GM12872 (cell line): Measurements from ENCODE around the gene BEAN1.

Experiments used
- TF ChIP-seq, protein P1 (sequence below): IDR thresholded peaks from 3 replicates; pipeline ENCODE4 v1.5.1; 2011; ENCODE audit warnings: low read depth, mild to moderate bottlenecking, low read length, moderate library complexity; ENCODE audit not compliant: insufficient read depth

BEAN1 gene

DNA sequence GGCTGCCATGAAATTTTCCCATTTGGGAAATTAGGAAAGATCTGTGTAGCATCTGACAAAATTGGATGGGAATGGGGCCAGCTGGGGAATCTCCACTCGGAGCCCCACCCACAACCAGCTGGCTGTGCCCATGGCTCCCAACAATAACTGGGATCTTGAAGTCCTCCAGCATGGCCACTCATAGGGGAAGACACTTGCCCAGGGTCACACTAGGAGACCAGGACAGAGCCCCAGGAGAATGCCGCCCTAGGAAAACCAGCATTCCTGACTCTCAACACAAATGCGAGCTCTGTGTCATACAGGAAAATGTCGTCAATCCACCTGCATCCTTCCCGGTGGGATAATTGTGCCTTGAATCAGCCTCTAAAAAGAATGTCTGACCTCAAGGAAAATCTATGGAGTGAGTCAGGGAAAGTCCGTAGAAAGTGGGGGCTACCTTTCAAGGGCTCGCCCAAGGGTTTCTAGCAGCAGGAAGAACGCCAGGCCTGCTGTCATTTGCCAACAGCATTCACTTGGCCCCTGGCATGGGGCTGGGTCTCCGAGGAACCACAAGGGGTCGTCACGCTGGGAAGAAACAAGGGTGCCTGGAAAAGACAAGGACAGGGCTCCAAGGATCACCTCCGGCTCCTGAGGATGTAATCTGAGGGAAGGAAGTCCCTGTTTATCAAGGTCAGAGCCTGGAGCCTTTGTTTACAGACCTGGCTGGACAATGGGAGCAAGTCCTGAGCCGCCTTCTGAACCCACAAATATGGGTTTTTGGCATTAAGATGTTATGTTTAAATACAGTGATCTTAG, 44.7 kb upstream of the BEAN1 start:
- TF ChIP-seq, protein P1, sequence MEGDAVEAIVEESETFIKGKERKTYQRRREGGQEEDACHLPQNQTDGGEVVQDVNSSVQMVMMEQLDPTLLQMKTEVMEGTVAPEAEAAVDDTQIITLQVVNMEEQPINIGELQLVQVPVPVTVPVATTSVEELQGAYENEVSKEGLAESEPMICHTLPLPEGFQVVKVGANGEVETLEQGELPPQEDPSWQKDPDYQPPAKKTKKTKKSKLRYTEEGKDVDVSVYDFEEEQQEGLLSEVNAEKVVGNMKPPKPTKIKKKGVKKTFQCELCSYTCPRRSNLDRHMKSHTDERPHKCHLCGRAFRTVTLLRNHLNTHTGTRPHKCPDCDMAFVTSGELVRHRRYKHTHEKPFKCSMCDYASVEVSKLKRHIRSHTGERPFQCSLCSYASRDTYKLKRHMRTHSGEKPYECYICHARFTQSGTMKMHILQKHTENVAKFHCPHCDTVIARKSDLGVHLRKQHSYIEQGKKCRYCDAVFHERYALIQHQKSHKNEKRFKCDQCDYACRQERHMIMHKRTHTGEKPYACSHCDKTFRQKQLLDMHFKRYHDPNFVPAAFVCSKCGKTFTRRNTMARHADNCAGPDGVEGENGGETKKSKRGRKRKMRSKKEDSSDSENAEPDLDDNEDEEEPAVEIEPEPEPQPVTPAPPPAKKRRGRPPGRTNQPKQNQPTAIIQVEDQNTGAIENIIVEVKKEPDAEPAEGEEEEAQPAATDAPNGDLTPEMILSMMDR: no peak

DNA sequence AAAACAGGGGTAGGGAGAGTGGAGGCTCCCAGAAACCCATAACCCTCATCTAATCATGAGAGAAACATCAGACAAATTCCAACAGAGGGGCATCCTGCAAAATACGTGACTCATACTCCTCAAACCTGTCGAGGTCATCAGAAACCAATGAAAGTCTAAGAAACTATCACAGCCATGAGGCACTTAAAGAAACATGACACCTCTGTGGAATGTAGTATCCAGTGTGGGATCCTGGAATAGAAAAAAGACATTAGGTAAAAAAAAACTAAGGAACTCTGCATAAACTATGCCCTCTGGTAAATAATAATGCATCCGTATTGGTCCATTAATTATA, 44.2 kb upstream of the BEAN1 start:
- TF ChIP-seq, protein P1: no peak

DNA sequence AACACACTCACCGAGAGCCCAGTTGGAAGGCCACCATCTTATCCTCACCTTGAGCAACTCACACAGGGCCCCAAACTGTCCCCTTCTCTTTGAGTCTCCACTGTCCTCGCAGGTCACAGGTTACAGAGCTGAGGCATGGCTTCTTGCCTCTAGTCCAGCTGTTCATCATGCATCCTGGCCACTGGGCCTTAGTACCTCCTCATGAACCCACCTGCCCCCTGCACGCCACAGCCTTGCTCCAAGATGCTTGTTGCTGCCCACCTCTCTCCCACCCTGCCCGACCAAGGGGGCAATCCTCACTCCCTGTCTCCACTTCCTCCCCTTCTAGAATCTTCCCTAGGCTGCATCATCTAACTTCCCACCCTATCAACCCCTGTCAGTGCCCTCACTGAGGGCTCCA, 43.5 kb upstream of the BEAN1 start:
- TF ChIP-seq, protein P1: no peak

DNA sequence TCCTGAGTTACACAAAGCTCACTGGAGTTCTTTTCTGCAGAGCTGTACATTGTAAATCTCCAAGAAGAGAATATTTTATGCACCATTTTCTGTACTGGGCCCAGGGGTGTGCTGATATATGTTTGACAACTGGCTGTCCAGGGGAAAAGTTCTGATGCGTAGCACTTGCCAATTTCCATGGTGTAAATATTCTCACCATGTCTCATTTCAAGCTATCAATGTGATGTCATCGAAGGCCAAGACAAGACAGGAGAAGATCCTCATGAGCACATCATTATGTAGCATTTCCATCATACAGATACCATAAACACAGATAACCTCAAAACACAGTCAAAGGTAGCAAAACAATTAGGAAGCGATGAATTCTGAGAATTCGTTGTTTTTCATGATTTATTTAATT, 41.7 kb upstream of the BEAN1 start:
- TF ChIP-seq, protein P1: no peak

DNA sequence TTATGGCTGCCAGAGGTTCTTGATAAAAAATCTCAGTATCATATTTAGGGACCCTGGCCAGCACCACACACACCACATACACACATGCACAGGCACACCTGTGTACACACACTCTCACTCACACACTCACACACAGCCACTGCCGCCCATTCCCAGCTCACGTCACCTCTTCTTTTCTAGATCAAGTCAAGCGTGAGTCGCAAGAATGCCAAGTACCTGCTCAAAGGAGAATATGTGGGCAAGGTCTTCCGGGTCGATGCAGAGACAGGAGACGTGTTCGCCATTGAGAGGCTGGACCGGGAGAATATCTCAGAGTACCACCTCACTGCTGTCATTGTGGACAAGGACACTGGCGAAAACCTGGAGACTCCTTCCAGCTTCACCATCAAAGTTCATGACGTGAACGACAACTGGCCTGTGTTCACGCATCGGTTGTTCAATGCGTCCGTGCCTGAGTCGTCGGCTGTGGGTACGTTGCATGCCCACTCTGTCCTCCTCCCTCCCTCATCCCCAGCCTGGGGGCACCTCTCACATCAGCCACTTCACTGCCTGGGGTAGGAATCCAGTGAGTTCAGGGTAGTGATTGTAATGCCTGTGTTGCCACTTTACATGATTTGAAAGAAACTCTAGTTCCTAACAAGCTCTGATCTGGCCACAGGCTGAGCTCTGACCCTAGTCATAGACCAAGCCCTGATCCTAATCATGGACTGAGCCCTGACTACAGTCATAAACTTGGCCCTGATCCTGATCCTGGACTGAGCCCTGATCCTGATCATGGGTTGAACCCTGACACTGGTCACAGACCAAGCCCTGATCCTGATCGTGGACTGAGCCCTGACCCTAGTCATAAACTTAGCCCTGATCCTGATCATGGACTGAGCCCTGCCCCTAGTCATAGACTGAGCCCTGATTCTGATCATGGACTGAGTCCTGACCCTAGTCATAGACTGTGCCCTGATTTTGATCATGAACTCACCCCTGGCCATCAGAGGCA, 40.2 kb upstream of the BEAN1 start:
- TF ChIP-seq, protein P1: no peak

DNA sequence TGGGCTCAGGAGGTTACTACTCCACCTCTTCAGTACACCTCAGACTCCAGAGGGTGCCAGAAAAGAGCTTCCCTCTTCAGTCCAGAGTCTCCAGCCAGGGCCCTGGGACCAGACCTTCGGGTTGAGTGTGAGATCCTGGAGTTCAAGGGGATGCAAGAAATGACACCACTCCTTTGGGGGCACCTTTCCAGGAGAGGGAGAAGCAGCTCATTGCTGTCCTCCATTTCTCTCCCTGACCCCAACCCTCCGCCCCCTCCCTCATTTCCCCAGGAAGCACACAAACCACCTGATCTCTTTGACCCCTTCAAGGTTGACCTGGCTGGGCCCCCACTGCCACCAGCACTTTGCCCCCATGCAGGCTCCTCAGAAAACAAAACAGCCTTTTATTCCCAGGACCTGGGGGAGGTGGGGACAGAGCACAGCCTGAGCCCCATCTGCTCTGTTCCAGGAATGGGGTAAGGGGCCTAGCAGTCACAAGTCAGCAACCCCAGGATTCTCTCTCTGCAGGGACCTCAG, 39.2 kb upstream of the BEAN1 start:
- TF ChIP-seq, protein P1: no peak
